Activated naive CD4-positive, alpha-beta T cell treated with anti-CD3 and anti-CD28 coated beads, Interleukin-2, amount 50 U/mL, for 16 hours (primary cell): ENCODE measurements around the gene IFT81.
"Not testable (repeated sequence)": the region's sequence is repeated elsewhere in the genome, so short reads cannot be mapped to it uniquely, and the experiment has no call there.

Experiments
- DNase-seq: peaks from one replicate; pipeline ENCODE4 v3.0.0-alpha.2; 2020

IFT81 gene

GRCh38 chr12:110211639-110212536 is 87.7 kb downstream of the IFT81 start:
- DNase-seq = not testable (repeated sequence)

DNA sequence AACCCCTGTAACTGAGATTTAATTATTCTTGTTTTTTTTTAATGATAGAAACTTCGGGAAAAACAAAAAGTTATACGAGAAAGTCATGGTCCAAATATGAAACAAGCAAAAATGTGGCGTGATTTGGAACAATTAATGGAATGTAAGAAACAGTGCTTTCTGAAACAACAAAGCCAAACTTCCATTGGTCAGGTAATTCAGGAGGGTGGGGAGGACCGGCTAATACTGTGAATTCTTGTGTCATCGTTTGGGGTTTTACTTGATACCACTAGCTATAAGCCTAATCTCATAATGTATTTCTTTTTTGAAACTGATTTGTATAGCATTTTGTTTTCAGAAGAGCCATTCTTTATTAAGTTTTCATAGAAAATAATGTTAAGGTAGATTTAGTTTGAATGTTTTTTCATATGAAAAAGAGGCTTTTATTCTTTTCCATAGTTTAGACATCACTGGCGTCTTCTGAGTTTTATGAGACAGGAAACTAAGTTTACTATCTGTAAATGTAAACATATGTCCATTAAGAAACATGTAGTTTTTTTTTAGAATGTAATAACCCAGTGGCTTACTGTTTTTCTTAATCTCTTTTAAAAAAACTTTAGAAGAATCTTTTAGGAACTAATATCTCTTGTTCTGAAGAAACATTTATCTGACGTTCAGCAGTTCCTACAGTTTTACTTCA is 94.0 kb downstream of the IFT81 start:
- DNase-seq = no peak

DNA sequence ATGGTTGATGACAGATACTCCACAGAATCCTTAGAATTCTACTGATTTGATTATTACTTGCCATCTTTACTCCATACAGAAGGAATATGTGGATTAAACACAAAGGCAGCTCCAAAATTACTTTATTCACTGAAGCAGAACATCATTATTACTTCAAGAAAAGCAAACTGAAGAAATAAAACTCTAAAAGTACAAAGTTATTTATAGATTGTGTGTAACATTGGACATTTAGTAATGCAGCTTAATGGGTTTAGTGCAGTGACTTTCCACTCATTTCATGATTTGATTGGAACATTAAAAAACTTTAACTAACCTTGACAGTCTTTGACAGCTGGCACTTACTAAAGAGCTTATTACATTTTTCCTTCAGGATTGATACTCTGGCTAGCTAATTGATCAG is 97.9 kb downstream of the IFT81 start:
- no peak for DNase-seq

- no peak for DNase-seq
Observed at GRCh38 chr12:110222433-110222832, 98.3 kb downstream of the IFT81 start.

- no peak for DNase-seq
Observed at GRCh38 chr12:110223777-110224378, 99.7 kb downstream of the IFT81 start.

DNA sequence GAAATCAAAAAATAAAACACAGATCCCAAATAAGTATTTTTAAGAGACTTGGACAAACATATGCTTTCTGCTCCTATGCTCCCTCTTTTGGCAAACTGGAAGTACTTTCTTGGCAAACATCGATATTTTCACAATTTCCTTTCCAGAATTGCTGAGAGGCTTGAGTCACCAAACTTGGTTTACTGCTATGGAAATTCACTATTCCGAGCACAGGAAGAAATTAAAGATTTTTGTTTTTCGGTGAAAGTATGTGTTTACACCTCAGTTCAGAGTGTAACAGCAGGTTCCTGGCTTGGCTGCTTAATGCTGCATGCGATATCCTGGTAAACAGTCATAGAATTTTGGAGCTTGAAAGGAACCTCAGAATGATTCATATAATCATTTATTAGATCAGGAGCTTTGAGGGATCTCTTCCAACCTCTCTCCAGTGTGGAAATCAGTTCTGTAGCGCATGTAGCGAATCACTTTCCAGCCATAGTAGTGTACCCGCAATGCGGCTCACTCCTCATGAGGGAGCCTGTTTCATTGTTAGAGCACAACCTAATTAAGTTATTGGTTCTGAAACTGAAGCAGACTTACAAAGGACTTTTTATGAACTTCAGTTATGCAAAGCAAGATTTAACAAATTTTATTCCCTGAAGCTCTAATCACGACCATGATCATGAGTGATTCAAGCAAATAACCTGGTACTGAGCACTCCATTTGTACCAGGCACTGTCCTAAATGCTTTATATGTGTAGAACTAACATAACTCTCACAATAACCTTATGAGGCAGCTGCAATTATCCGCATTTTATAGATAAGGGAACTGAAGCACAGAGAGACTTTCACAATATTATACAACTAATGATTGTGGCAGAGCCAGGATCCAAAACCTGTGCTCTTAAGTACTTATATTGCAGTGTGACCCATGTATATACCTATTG is 100.5 kb downstream of the IFT81 start:
- no peak for DNase-seq

GRCh38 chr12:110227138-110227537 is 103.0 kb downstream of the IFT81 start:
- DNase-seq = no peak

GRCh38 chr12:110228348-110228747 is 104.2 kb downstream of the IFT81 start:
- not testable (repeated sequence) for DNase-seq

- no peak for DNase-seq
Observed at GRCh38 chr12:110228756-110229155, 104.6 kb downstream of the IFT81 start.

- no peak for DNase-seq
Observed at GRCh38 chr12:110229409-110229808, 105.3 kb downstream of the IFT81 start.

- no peak for DNase-seq
Observed at GRCh38 chr12:110230655-110231054, 106.5 kb downstream of the IFT81 start.

- no peak for DNase-seq
Observed at GRCh38 chr12:110233212-110233903, 109.2 kb downstream of the IFT81 start.

DNA sequence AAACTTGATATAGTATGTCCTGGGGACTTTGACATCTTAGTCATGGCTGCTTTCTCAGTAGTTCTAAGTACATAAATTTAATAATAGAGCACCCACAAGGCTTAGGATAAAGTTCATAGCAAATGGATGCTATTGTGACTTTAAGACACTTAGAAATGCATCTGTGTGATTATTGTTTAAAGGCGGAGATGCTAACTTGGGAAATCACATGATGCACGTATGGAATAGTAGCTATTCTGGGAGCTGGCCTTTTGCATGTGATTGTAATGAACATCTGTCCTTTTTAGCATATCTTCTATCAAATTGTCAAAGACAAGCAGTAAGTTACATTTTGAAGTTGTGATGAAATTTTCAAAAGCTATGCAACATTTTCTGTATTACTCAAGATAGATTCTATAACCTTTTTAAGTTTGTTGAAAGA is 110.2 kb downstream of the IFT81 start:
- no peak for DNase-seq

GRCh38 chr12:110234755-110235154 is 110.6 kb downstream of the IFT81 start:
- DNase-seq = no peak

- no peak for DNase-seq
Observed at GRCh38 chr12:110235383-110235782, 111.2 kb downstream of the IFT81 start.

- DNase-seq = no peak
Observed at GRCh38 chr12:110243227-110243626, 119.1 kb downstream of the IFT81 start.

GRCh38 chr12:110244372-110244771 is 120.2 kb downstream of the IFT81 start:
- no peak for DNase-seq

DNA sequence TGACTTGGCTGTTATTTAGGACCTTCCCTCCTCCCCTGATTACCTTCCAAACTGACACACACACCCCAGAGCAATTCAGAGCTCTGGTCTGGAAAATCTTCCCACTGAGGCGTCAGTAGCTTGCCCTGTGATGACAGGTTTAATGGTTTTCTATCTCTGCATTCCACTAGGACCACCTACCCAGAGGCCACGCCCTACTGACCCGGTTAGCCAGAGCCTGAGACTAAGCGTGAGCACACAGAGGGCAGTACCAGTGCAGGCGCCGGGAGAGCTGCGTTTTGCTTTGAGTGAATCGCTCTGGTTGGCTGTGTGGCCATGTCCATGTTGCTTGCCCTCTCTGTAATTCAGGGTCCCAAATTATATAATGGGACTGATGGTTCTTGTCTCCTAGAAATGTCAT is 120.7 kb downstream of the IFT81 start:
- DNase-seq = no peak

DNA sequence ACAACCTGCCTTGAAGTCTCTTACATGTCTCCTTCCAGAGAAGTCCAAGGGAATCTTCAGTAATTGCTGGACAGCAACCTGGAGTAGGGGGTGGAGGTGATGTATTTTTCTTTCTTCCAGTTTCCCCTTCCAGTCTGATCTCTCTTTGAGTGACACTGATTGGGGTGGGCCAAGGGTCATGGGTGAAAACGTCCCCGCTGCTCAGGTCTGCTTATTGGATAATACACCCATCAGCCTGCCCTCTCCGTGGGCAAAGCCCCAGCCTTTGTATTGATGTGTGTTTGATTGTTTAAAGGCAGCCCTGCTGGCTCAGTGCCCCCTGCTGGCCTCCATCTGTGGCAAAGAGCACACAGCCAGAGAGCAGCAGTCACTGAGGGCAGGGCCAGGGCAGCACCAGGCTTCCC is 121.2 kb downstream of the IFT81 start:
- DNase-seq = peak; percentile 54

DNA sequence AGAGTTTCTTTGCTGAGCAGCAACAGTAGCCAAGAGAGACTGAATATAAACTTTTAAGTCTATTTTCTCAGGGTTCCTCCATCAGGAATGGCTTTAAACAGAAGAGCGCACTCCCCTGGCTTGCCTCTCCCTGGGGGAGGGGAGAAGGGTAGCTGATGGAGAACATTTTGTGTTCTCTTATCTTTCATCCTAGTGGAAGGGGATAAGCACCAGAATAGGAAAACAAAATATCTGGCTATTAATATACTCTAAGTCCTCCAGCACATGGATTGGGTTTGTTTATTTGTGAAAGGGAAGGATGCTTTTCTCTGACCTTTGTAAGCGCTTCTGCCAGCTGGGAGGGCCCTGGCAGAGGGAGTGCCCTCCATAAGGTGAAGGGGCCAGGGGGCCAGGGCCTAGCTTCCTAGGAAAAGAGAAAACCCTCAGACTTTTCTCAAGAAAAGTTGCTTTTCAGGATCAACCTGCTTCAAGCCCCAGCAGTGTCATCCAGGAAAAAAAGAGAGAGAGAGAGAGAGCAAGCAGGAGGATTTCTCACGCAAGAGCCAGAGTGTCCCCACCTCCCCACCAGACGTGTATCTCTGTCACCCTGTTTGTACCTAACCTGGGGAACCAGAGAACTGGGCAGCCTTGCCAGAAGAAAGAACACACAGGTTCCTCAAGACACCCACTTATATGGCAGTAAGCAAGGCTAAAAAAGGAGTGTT is 122.6 kb downstream of the IFT81 start:
- no peak for DNase-seq

GRCh38 chr12:110247340-110248095 is 123.4 kb downstream of the IFT81 start:
- no peak for DNase-seq
